ENCODE measurements around the gene BAHCC1.

BAHCC1 gene

GRCh38 chr17:81419319-81419885 lies 24.1 kb downstream of the BAHCC1 start (continued):
- TF ChIP-seq PATZ1 (CRISPR knock-in tag; IDR thresholded peaks at IDR 0.05; ENCODE audit: borderline replicate concordance), result peak; percentile 71; the same call in 1 of the 2 replicates

- ATAC-seq, result peak; percentile 1
- no peak for TF ChIP-seq ZNF70 (CRISPR knock-in tag; IDR thresholded peaks at IDR 0.05)
- no peak for TF ChIP-seq ISL1 (CRISPR knock-in tag; IDR thresholded peaks at IDR 0.05)
- TF ChIP-seq ARNTL (CRISPR knock-in tag; IDR thresholded peaks at IDR 0.05; ENCODE audit: borderline replicate concordance, low read depth), result no peak
- TF ChIP-seq CSRNP3 (CRISPR knock-in tag; IDR thresholded peaks at IDR 0.05), result no peak
- TF ChIP-seq PATZ1 (CRISPR knock-in tag; IDR thresholded peaks at IDR 0.05; ENCODE audit: borderline replicate concordance), result no peak
- no peak for TF ChIP-seq ZFP30 (CRISPR knock-in tag; IDR thresholded peaks at IDR 0.05)
- no peak for TF ChIP-seq CREB5 (CRISPR knock-in tag; IDR thresholded peaks at IDR 0.05; ENCODE audit: low read depth)
- TF ChIP-seq ZNF8 (CRISPR knock-in tag; IDR thresholded peaks at IDR 0.05), result no peak
- TF ChIP-seq POU6F1 (CRISPR knock-in tag; IDR thresholded peaks at IDR 0.05; ENCODE audit: borderline replicate concordance, low read depth), result no peak
- TF ChIP-seq PPARA (CRISPR knock-in tag; IDR thresholded peaks at IDR 0.05; ENCODE audit: borderline replicate concordance), result no peak
- no peak for TF ChIP-seq OSR1 (CRISPR knock-in tag; IDR thresholded peaks at IDR 0.05)
- TF ChIP-seq ZNF565 (CRISPR knock-in tag; conservative IDR thresholded peaks at IDR 0.05; ENCODE audit: low read depth), result no peak
- TF ChIP-seq CSDC2 (CRISPR knock-in tag; IDR thresholded peaks at IDR 0.05), result no peak
- no peak for TF ChIP-seq SNAI2 (CRISPR knock-in tag; IDR thresholded peaks at IDR 0.05)
- TF ChIP-seq ZFP3 (CRISPR knock-in tag; IDR thresholded peaks at IDR 0.05), result no peak
- TF ChIP-seq BACH2 (CRISPR knock-in tag; IDR thresholded peaks at IDR 0.05; ENCODE audit: borderline replicate concordance), result no peak
- no peak for TF ChIP-seq GLIS3 (CRISPR knock-in tag; IDR thresholded peaks at IDR 0.05)
- TF ChIP-seq TSHZ2 (CRISPR knock-in tag; IDR thresholded peaks at IDR 0.05), result no peak
- no peak for TF ChIP-seq ZC3H10 (CRISPR knock-in tag; IDR thresholded peaks at IDR 0.05)
These were observed 24.9 kb downstream of the BAHCC1 start for GRCh38 chr17:81419886-81420768.

Measured in SK-N-SH treated with all-trans-retinoic acid at 6 μM for 48 hours (cell line).